ENCODE data around the gene DBNDD1. TPM values are rescaled to one million over a fixed set of nuclear protein-coding genes. Genes with fewer than 3 reads are reported as not detected.

Gene DBNDD1
- total RNA-seq, 4 donors from 2014 or later, result 2.1 to 14.3 (median 5.1) TPM

GRCh38 chr16:89974870-89975269 is 44.4 kb downstream of the DBNDD1 start:
- Histone ChIP-seq H3K27ac (replicated peaks in 1 of 4) (no peak overlapping the region), H3K36me3 (peaks cover 6 to 27% (median 23%) of the 10 kb centered on the region in 4 donors), H3K4me3 (no peak overlapping the region), H3K9me3 (no peaks in the 10 kb centered on the region), H3K27me3 (no peaks in the 10 kb centered on the region), H3K4me1 (peaks cover 28 to 50% (median 34%) of the 10 kb centered on the region in 4 donors)
- DNase-seq (ENCODE audit: extremely low spot score), result no peak
- TF ChIP-seq, protein P1, sequence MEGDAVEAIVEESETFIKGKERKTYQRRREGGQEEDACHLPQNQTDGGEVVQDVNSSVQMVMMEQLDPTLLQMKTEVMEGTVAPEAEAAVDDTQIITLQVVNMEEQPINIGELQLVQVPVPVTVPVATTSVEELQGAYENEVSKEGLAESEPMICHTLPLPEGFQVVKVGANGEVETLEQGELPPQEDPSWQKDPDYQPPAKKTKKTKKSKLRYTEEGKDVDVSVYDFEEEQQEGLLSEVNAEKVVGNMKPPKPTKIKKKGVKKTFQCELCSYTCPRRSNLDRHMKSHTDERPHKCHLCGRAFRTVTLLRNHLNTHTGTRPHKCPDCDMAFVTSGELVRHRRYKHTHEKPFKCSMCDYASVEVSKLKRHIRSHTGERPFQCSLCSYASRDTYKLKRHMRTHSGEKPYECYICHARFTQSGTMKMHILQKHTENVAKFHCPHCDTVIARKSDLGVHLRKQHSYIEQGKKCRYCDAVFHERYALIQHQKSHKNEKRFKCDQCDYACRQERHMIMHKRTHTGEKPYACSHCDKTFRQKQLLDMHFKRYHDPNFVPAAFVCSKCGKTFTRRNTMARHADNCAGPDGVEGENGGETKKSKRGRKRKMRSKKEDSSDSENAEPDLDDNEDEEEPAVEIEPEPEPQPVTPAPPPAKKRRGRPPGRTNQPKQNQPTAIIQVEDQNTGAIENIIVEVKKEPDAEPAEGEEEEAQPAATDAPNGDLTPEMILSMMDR (IDR thresholded peaks at IDR 0.05), result no peak
- TF ChIP-seq EP300 (IDR thresholded peaks at IDR 0.05) (no peak), POLR2A (IDR thresholded peaks at IDR 0.05; ENCODE audit: low read depth) (no peak), POLR2AphosphoS5 (IDR thresholded peaks at IDR 0.05) (no peak)
- 85% methylated on average over 2 of the region's 2 CpGs for WGBS
- intact Hi-C loops (cut with DNase I), result no loop called here

DNA sequence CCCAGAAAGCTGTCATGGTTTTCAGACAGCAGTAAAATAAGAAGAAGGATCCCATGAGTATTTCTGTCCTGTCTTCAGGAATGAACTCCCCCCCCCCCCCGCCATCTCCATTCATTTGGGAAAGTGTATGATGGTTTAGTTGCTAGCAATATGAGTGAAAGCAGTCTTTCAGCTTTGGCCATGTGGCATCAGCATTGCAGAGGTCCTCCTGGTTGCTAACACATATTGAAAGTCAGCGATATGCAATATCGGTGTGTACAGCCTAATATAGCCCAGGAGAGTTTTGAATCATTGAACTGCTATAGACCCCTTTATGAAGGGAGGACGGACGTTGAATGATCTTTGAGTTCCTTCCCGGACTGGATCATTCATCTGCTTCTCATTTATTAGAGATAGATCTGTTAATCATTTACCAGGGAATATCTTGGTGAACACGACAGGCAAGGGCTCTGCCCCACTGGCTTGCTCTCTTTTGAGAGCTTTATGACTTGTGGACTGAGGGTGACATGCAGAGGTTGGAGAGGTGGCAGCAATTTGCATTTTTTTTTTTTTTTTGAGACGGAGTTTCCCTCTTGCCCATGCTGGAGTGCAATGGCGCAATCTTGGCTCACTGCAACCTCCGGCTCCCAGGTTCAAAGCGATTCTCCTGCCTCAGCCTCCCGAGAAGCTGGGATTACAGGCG is 45.5 kb downstream of the DBNDD1 start:
- intact Hi-C loops (cut with DNase I), result no loop called here
- H3K36me3 ChIP-seq, result peaks cover 5 to 19% (median 14%) of the 10 kb centered on the region in 4 donors
- TF ChIP-seq POLR2A (IDR thresholded peaks at IDR 0.05; ENCODE audit: low read depth), result no peak
- TF ChIP-seq EP300 (IDR thresholded peaks at IDR 0.05), result no peak
- TF ChIP-seq, protein P1 (IDR thresholded peaks at IDR 0.05), result no peak
- no peak for TF ChIP-seq POLR2AphosphoS5 (IDR thresholded peaks at IDR 0.05)
- peaks cover 28 to 52% (median 34%) of the 10 kb centered on the region in 4 donors for H3K4me1 ChIP-seq
- WGBS, result 92% methylated on average over 13 of the region's 13 CpGs
- peak overlapping the region; percentile 76 to 100 (median 94) for H3K4me3 ChIP-seq
- no peaks in the 10 kb centered on the region for H3K9me3 ChIP-seq
- H3K27ac ChIP-seq (replicated peaks in 1 of 4), result no peak overlapping the region
- H3K27me3 ChIP-seq, result no peaks in the 10 kb centered on the region
- DNase-seq (ENCODE audit: extremely low spot score), result no peak

- TF ChIP-seq EP300 (IDR thresholded peaks at IDR 0.05) (no peak), POLR2AphosphoS5 (IDR thresholded peaks at IDR 0.05) (no peak), POLR2A (IDR thresholded peaks at IDR 0.05; ENCODE audit: low read depth) (no peak)
- TF ChIP-seq, protein P1 (IDR thresholded peaks at IDR 0.05), result no peak
- H3K27me3 ChIP-seq, result no peaks in the 10 kb centered on the region
- H3K36me3 ChIP-seq, result peaks cover 5 to 16% (median 9%) of the 10 kb centered on the region in 4 donors
- peaks cover 28 to 52% (median 34%) of the 10 kb centered on the region in 4 donors for H3K4me1 ChIP-seq
- no peaks in the 10 kb centered on the region for H3K9me3 ChIP-seq
- intact Hi-C loops (cut with DNase I), result no loop called here
- DNase-seq (ENCODE audit: extremely low spot score), result no peak
- 14% methylated on average over 14 of the region's 14 CpGs for WGBS
- H3K27ac ChIP-seq (replicated peaks in 1 of 4), result peak overlapping the region; percentile 94 to 99 (median 99)
- H3K4me3 ChIP-seq, result peak overlapping the region; percentile 76 to 100 (median 94)
These were observed 46.0 kb downstream of the DBNDD1 start for GRCh38 chr16:89973235-89973634.

- peaks cover 0 to 9% (median 2%) of the 10 kb centered on the region in 4 donors for H3K36me3 ChIP-seq
- intact Hi-C loops (cut with DNase I), result no loop called here
- 0% methylated on average over 34 of the region's 104 CpGs for WGBS
- no peaks in the 10 kb centered on the region for H3K9me3 ChIP-seq
- peak; percentile 93 for DNase-seq (ENCODE audit: extremely low spot score)
- no peaks in the 10 kb centered on the region for H3K27me3 ChIP-seq
- peak overlapping the region; percentile 76 to 100 (median 94) for H3K4me3 ChIP-seq
- peak overlapping the region; percentile 94 to 99 (median 99) for H3K27ac ChIP-seq (replicated peaks in 1 of 4)
- H3K4me1 ChIP-seq, result peaks cover 28 to 52% (median 34%) of the 10 kb centered on the region in 4 donors
- TF ChIP-seq POLR2AphosphoS5 (IDR thresholded peaks at IDR 0.05) (peak; percentile 81 to 95), EP300 (IDR thresholded peaks at IDR 0.05) (no peak), POLR2A (IDR thresholded peaks at IDR 0.05; ENCODE audit: low read depth) (peak; percentile 81)
- TF ChIP-seq, protein P1 (IDR thresholded peaks at IDR 0.05), result peak; percentile 5 to 13 (median 6)
These were observed 46.7 kb downstream of the DBNDD1 start for GRCh38 chr16:89972244-89973234.
